ENCODE results near the gene MTARC2.
"Not testable (repeated sequence)": the region's sequence is repeated elsewhere in the genome, so short reads cannot be mapped to it uniquely, and the experiment has no call there.

The MTARC2 gene

DNA sequence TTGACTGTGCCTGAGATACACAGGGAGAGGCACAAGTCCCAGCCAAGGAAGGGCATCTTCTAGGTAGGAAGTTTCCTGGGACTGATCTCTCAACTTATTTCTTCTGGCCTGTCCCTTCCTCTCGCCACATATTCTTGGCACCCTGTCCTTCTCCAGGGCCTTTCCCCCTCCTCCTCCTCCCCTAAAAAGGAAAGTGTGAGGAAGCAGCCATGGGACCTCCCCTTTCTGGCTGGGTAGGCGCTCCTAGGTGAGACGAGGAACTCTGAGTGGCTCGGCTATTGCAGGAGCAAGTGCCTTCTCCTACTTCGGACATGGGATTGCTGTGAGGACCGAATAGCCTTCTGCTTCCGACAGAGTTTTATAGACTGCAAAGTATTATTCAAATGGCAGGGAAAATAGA, 15.5 kb upstream of the MTARC2 start:
- Histone ChIP-seq H3K4me3 (ENCODE audit: low read depth in 1 of 2, low read length in 1 of 2) (peak overlapping the region in 1 of 2 experiments; percentile 27), H3K27ac (no peak overlapping the region), H3K27me3 (peaks cover 8% of the 10 kb centered on the region), H3K36me3 (no peaks in the 10 kb centered on the region), H3K4me1 (ENCODE audit: control insufficient read depth in 1 of 2, insufficient read depth in 1 of 2, low read depth in 1 of 2, low read length in 1 of 2) (peaks cover 6 to 11% of the 10 kb centered on the region in 2 experiments), H3K9me3 (no peaks in the 10 kb centered on the region)
- TF ChIP-seq, protein P1, sequence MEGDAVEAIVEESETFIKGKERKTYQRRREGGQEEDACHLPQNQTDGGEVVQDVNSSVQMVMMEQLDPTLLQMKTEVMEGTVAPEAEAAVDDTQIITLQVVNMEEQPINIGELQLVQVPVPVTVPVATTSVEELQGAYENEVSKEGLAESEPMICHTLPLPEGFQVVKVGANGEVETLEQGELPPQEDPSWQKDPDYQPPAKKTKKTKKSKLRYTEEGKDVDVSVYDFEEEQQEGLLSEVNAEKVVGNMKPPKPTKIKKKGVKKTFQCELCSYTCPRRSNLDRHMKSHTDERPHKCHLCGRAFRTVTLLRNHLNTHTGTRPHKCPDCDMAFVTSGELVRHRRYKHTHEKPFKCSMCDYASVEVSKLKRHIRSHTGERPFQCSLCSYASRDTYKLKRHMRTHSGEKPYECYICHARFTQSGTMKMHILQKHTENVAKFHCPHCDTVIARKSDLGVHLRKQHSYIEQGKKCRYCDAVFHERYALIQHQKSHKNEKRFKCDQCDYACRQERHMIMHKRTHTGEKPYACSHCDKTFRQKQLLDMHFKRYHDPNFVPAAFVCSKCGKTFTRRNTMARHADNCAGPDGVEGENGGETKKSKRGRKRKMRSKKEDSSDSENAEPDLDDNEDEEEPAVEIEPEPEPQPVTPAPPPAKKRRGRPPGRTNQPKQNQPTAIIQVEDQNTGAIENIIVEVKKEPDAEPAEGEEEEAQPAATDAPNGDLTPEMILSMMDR (IDR thresholded peaks at IDR 0.05), result no peak

DNA sequence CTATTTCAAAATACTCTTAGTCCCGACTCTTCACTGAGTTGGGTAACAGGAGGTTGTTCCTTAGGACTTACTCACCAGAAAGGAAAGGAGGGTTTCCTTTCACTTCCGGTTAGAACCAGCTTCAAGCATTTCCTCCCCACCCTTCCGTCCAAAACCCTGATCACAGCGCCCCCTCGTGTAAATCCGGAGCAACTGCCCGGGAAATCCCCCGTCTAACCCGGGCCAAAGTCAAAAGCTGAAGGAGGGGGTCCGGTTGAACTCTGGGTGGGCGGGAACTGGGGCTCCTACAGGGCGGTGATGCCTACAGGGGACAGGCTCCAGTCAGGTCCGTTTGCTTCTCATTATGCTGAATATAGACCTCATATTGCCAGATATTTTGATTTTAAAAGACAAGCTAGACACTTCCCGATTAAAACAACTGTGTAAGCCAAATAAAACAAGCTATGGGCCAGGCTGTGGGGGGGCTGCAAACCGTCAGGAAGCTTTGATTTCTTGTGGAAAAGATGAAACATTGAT, 15.0 kb upstream of the MTARC2 start:
- H3K36me3 ChIP-seq, result no peaks in the 10 kb centered on the region
- peak overlapping the region in 1 of 2 experiments; percentile 27 for H3K4me3 ChIP-seq (ENCODE audit: low read depth in 1 of 2, low read length in 1 of 2)
- TF ChIP-seq, protein P1 (IDR thresholded peaks at IDR 0.05), result peak; percentile 81
- H3K27me3 ChIP-seq, result peaks cover 11% of the 10 kb centered on the region
- no peak overlapping the region for H3K27ac ChIP-seq
- H3K9me3 ChIP-seq, result no peaks in the 10 kb centered on the region
- peaks cover 6 to 11% of the 10 kb centered on the region in 2 experiments for H3K4me1 ChIP-seq (ENCODE audit: control insufficient read depth in 1 of 2, insufficient read depth in 1 of 2, low read depth in 1 of 2, low read length in 1 of 2)

DNA sequence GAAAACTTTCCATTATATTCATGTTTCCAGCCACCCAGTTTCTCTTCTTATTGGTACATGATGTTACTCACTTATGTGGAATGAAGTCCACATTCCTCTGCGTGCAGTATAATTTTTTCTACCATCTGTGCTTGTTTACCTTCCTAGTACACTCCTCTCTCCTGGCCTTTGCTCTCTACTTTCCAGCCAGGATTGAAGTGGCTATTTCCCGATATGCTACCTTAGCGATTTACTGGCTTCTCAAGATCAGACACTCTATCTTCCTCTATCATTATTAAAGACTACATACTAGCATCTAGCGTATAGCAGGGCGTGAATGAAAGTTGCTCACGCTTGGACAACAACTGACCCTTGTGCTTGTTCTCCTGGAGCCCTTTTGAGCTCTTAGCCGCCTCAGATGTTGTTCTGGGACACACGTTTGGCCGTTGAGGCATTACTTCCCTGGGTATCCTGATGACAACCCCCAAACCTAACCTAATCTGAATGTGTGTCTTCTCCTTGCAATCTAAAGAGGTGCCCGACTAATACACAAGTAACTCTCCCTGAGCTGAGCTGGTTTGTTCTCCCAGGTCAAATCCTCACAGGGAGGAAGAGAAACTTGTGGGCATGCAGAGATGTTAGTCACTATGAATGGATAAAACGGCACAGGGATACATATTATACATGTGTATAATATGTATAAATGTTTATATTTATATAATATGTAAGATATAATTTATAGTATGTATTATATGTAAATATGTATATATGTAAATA, 13.4 kb upstream of the MTARC2 start:
- H3K9me3 ChIP-seq, result no peaks in the 10 kb centered on the region
- H3K4me1 ChIP-seq (ENCODE audit: control insufficient read depth in 1 of 2, insufficient read depth in 1 of 2, low read depth in 1 of 2, low read length in 1 of 2), result peaks cover 6 to 11% of the 10 kb centered on the region in 2 experiments
- H3K36me3 ChIP-seq, result no peaks in the 10 kb centered on the region
- no peak overlapping the region for H3K27ac ChIP-seq
- H3K4me3 ChIP-seq (ENCODE audit: low read depth in 1 of 2, low read length in 1 of 2), result no peak overlapping the region
- H3K27me3 ChIP-seq, result peaks cover 20% of the 10 kb centered on the region
- TF ChIP-seq, protein P1 (IDR thresholded peaks at IDR 0.05), result no peak

DNA sequence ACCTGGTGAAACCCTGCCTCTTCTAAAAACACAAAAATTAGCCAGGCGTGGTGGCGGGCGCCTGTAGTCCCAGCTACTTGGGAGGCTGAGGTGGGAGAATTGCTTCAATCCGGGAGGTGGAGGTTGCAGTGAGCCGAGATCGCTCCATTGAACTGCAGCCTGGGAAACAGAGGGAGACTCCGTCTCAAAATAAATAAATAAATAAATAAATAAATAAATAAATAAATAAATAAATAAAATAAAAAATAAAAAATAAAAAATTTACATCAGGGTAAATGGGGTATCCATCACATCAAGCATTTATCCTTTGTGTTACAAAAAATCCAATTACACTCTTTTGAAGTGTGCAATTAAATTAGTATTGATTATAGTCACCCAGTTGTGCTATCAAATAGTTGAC, 11.8 kb upstream of the MTARC2 start:
- H3K27me3 ChIP-seq, result peaks cover 35% of the 10 kb centered on the region
- not testable (repeated sequence) for H3K4me3 ChIP-seq (ENCODE audit: low read depth in 1 of 2, low read length in 1 of 2); H3K27ac ChIP-seq; H3K36me3 ChIP-seq; H3K9me3 ChIP-seq
- peaks cover 6 to 11% of the 10 kb centered on the region in 2 experiments for H3K4me1 ChIP-seq (ENCODE audit: control insufficient read depth in 1 of 2, insufficient read depth in 1 of 2, low read depth in 1 of 2, low read length in 1 of 2)

DNA sequence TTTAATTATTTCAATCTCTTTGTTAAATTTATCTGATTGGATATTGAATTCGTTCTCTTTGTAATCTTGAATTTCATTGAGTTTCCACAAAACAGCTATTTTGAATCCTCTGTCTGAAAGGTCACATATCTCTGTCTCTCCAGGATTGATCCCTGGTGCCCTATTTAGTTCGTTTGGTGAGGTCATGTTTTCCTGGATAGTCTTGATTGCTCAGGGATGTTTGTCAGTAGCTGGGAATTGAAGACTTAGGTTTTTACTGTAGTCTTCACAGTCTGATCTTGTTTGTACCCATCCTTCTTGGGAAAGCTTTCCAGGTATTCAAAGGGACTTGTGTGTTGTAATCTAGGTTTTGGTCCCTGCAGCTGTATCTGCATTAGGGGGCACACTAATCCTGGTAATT, 6.8 kb upstream of the MTARC2 start:
- no peak overlapping the region for H3K4me3 ChIP-seq (ENCODE audit: low read depth in 1 of 2, low read length in 1 of 2)
- no peaks in the 10 kb centered on the region for H3K36me3 ChIP-seq
- H3K27me3 ChIP-seq, result peaks cover 39% of the 10 kb centered on the region
- no peak overlapping the region for H3K27ac ChIP-seq
- H3K4me1 ChIP-seq (ENCODE audit: control insufficient read depth in 1 of 2, insufficient read depth in 1 of 2, low read depth in 1 of 2, low read length in 1 of 2), result no peaks in the 10 kb centered on the region
- no peaks in the 10 kb centered on the region for H3K9me3 ChIP-seq
- TF ChIP-seq, protein P1 (IDR thresholded peaks at IDR 0.05), result no peak

DNA sequence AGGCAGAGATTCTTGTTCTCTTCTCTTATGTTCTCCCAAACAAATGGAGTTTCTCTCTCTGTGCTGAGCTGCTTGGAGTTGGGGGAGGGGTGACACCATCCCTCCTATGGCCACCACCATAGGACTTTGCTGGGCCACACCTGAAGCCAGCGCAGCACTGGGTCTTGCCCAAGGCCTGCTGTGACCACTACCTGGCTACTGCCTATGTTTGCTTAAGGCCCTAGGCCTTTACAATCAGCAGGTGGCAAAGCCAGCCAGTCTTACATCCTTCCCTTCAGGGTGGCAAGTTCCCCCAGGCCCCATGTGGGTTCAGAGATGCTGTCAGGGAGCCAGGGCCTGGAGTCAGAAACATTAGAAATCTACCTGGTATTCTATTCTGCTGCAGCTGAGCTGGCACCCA, 6.3 kb upstream of the MTARC2 start:
- Histone ChIP-seq H3K36me3 (no peaks in the 10 kb centered on the region), H3K4me3 (ENCODE audit: low read depth in 1 of 2, low read length in 1 of 2) (no peak overlapping the region), H3K27me3 (peaks cover 44% of the 10 kb centered on the region), H3K9me3 (no peaks in the 10 kb centered on the region), H3K27ac (no peak overlapping the region), H3K4me1 (ENCODE audit: control insufficient read depth in 1 of 2, insufficient read depth in 1 of 2, low read depth in 1 of 2, low read length in 1 of 2) (no peaks in the 10 kb centered on the region)
- TF ChIP-seq, protein P1 (IDR thresholded peaks at IDR 0.05), result no peak

Measured in neutrophil (primary cell).